Rectal smooth muscle tissue (tissue), 1 donor: ENCODE results near the gene NARS2.

Experiments
- H3K27ac ChIP-seq: one replicate; pipeline ENCODE4 v1.7.0; 2013; ENCODE audit warnings: low read depth, low read length, inconsistent platforms
- H3K27me3 ChIP-seq: one replicate; pipeline ENCODE4 v1.7.0; 2013; ENCODE audit warnings: low read length; ENCODE audit not compliant: control insufficient read depth, insufficient read depth
- H3K36me3 ChIP-seq: one replicate; pipeline ENCODE4 v1.7.0; 2013; ENCODE audit warnings: low read length; ENCODE audit not compliant: control insufficient read depth, insufficient read depth
- H3K4me1 ChIP-seq: one replicate; pipeline ENCODE4 v1.7.0; 2013; ENCODE audit warnings: low read length; ENCODE audit not compliant: control insufficient read depth, insufficient read depth
- H3K4me3 ChIP-seq: one replicate; pipeline ENCODE4 v1.7.0; 2013; ENCODE audit warnings: low read length
- H3K9ac ChIP-seq: one replicate; pipeline ENCODE4 v1.7.0; 2013; ENCODE audit warnings: low read length

Gene NARS2

DNA sequence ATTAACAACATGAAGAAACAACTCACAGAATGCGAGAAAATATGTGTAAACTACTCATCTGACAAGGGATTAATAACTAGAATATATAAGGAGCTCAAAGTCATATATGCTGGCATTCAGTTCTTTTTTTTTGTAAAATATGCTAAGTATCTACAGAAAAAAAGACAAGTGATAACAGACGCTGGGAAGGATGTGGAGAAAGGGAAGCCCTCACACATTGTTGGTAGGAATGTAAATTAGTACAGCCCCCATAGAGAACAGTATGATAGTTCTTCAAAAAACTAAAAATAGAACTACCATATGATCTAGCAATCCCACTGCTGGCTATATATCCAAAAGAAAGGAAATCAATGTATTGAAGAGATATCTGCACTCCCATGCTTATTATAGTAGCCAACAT, 170.9 kb downstream of the NARS2 start:
- Histone ChIP-seq H3K27me3 (no peaks in the 10 kb centered on the region), H3K9ac (no peak overlapping the region), H3K4me1 (no peaks in the 10 kb centered on the region), H3K27ac (no peak overlapping the region), H3K36me3 (no peaks in the 10 kb centered on the region), H3K4me3 (no peak overlapping the region)

DNA sequence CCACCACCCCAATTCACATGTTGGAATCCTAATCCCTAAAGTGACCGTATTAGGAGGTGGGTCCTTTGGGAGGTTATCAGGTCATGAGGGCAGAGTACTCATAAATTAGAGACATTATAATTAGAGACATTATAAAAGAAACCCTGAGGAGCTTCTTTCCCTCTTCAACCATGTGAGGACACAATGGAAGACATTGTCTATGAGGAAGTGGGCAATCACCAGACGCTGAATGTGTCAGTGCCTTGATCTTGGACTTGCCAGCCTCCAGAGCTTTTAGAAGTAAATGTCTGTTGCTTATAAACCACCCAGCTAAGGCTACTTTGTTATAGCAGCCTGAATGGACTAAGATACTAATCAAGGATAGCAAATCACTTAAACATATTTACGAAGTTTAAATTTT, 171.8 kb downstream of the NARS2 start:
- Histone ChIP-seq H3K27ac (no peak overlapping the region), H3K9ac (no peak overlapping the region), H3K36me3 (no peaks in the 10 kb centered on the region), H3K4me3 (no peak overlapping the region), H3K27me3 (no peaks in the 10 kb centered on the region), H3K4me1 (no peaks in the 10 kb centered on the region)

DNA sequence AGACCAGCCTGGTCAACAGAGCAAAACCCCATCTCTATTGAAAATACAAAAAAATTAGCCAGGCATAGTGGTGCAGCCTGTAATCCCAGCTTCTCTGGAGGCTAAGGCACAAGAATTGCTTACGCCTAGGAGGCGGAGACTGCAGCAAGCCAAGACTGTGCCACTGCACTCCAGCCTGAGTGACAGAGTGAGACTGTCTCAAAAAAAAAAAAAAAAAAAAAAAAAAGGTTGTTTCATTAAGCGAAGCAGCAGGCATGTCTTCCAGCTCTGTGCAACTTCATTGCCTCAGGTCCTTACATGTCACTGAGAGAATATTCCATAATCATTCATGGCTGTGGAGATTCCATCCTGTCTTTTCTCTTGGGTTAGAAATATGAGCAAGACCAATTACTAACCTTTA, 174.0 kb downstream of the NARS2 start:
- Histone ChIP-seq H3K27me3 (no peaks in the 10 kb centered on the region), H3K36me3 (no peaks in the 10 kb centered on the region), H3K27ac (no peak overlapping the region), H3K4me3 (no peak overlapping the region), H3K9ac (no peak overlapping the region), H3K4me1 (no peaks in the 10 kb centered on the region)

DNA sequence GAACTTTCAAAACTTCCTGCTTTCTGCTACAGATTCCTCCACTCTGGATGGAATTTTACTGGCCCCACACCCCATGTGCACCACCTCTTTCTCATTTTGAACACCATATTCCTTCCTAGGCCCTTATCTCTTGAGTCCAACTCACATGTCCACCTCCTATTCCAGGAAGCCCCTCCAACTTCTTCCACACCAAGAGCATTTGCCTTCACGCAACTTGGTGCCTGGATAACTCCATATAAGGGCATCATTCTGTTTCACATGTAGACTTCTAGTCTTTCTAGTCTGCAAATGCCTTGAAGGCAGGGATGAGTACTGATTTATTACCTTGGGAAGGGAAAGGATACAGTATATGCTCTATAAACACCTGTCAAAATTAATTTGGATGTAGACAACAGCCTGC, 174.5 kb downstream of the NARS2 start:
- no peaks in the 10 kb centered on the region for H3K27me3 ChIP-seq
- H3K4me3 ChIP-seq: no peak overlapping the region
- no peak overlapping the region for H3K9ac ChIP-seq
- H3K36me3 ChIP-seq: no peaks in the 10 kb centered on the region
- no peak overlapping the region for H3K27ac ChIP-seq
- no peaks in the 10 kb centered on the region for H3K4me1 ChIP-seq

DNA sequence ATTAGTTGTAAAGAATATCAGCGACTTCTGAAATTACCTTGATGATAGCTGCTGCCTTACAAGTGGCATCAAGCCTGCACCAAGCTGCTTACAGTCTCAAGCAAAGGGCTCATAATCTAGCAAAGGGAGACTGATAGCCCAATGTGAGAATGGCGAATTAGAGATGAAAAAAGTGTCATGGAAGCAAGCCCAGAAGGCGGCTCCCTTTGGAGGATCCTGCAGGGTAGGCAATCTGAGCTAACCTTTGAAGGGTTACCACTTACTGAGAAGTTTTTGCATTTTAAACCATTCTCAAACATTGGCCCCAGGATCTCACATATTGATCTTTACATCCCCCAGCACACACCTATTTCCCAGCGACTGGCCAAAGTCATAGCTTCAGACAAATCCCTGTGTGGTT, 175.5 kb downstream of the NARS2 start:
- Histone ChIP-seq H3K9ac (no peak overlapping the region), H3K36me3 (no peaks in the 10 kb centered on the region), H3K27me3 (no peaks in the 10 kb centered on the region), H3K4me1 (no peaks in the 10 kb centered on the region), H3K27ac (no peak overlapping the region), H3K4me3 (no peak overlapping the region)

DNA sequence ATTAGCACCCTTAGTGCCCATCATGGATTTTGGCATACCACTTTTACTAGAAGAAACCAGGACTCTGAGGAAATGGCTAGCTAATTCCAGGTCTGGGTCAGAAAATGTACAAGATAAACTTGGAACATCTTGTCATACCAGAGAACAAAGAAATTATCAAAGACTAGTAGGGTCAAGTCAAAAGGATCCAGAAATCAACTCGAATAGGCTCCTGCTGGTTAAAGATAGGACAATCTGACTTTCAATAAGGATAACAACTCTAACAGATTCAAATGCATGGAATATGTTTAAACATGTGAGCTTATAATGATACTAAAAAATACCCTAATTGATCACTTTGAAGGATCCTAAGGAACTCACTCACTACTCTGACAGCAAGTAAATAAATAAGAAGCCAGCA, 175.9 kb downstream of the NARS2 start:
- no peaks in the 10 kb centered on the region for H3K4me1 ChIP-seq
- H3K4me3 ChIP-seq: no peak overlapping the region
- no peak overlapping the region for H3K27ac ChIP-seq
- H3K36me3 ChIP-seq: no peaks in the 10 kb centered on the region
- H3K27me3 ChIP-seq: no peaks in the 10 kb centered on the region
- H3K9ac ChIP-seq: no peak overlapping the region

DNA sequence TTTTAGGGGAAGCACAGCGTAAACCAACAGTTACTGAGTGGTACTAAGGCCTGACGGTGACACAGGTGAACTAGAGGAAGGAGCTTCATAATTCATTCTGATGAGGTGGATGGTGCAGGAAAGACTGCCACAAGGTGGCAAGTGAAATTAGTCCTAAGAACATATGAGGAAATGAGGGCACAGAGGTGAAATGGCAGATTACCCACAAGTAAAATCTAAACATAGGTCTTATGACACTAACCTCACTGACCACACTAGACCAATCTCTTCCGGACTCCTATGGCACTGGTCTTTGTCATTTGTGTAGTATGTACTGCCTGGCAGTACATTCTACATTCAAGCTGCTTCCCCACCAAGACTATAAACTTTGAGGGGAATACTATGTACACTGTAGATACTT, 177.3 kb downstream of the NARS2 start:
- H3K36me3 ChIP-seq: no peaks in the 10 kb centered on the region
- no peaks in the 10 kb centered on the region for H3K4me1 ChIP-seq
- no peak overlapping the region for H3K27ac ChIP-seq
- H3K4me3 ChIP-seq: no peak overlapping the region
- no peak overlapping the region for H3K9ac ChIP-seq
- H3K27me3 ChIP-seq: no peaks in the 10 kb centered on the region

DNA sequence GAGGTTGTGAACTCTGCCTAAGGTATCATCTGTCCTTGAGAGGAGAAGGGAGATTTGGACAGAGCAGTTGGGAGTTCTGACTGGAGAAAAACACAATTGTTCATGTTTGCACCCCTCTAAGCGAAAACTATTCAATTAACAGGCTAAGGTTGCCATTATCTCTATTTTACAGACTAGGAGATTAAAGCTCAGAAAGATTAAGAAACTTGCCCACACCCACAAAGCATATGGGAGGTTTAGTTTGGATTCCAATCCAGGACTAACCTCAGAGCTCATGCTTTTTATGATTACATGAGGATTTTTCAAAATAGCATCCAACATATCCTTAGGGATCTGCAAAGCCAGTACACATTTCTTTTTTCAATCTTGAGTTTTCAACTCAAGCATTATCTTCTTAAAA, 179.1 kb downstream of the NARS2 start:
- Histone ChIP-seq H3K4me3 (no peak overlapping the region), H3K36me3 (no peaks in the 10 kb centered on the region), H3K27ac (no peak overlapping the region), H3K27me3 (no peaks in the 10 kb centered on the region), H3K4me1 (no peaks in the 10 kb centered on the region), H3K9ac (no peak overlapping the region)

DNA sequence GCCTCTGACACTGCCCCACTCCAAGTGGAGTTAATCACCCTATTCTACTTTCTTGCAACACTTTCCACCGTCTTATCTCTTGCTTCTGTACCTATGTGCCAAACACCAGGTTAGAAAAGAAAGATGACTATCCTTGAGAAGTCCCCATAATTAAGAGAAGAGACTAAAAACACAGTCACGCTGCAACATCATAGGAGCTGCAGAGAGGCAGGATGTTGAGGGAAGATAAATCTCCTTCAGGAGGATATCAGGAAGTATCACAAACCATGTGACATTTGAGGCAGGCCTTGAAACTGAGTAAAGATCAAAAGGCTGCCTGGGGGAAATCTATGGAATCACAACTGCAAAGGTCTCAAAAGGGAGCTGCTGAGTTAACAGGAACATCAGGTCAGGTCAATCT, 181.8 kb downstream of the NARS2 start:
- Histone ChIP-seq H3K36me3 (no peaks in the 10 kb centered on the region), H3K27me3 (no peaks in the 10 kb centered on the region), H3K4me1 (no peaks in the 10 kb centered on the region)

DNA sequence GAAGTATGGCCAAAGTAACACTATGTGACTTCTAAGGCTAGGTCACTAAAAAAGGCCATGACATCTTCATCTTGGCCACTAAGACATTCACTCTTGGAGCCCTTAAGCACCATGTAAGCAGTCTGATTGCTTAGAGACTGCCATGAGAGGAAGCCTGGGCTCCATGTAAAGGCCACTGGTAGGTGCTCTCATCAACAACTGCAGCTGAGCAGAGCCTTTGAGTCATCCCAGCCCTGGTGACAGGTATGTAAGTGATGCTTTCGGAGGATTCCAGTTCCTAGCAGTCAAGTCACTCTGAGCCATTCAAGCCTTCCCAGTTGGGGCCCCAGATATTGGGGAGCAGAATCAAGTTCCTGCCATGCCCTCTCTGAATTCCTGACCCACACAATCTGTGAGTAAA, 183.2 kb downstream of the NARS2 start:
- Histone ChIP-seq H3K9ac (no peak overlapping the region), H3K4me3 (no peak overlapping the region), H3K4me1 (no peaks in the 10 kb centered on the region), H3K36me3 (no peaks in the 10 kb centered on the region), H3K27me3 (no peaks in the 10 kb centered on the region), H3K27ac (no peak overlapping the region)

More for the DNA sequence above, 181.8 kb downstream of the NARS2 start:
- H3K27ac ChIP-seq: no peak overlapping the region
- no peak overlapping the region for H3K9ac ChIP-seq
- H3K4me3 ChIP-seq: no peak overlapping the region

DNA sequence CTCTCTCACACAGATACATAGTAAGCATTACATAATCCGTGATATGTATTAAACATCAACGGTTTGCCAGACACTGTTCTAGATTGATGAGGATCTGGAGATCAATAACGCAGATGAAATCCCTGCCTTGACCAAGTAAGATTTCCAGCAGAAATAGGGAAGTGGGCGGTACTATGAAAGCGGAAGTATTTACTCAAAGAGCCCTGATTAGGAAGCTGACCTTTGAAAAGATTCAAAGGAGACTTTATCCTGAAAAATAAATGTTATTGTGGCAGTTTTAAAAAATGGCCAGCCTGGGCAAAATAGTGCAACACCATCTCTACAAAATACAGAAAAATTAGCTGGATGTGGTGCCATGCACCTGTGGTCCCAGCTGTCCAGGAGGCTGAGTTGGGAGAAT, 183.9 kb downstream of the NARS2 start:
- Histone ChIP-seq H3K27ac (no peak overlapping the region), H3K36me3 (no peaks in the 10 kb centered on the region), H3K4me1 (no peaks in the 10 kb centered on the region), H3K9ac (no peak overlapping the region), H3K27me3 (no peaks in the 10 kb centered on the region), H3K4me3 (no peak overlapping the region)

DNA sequence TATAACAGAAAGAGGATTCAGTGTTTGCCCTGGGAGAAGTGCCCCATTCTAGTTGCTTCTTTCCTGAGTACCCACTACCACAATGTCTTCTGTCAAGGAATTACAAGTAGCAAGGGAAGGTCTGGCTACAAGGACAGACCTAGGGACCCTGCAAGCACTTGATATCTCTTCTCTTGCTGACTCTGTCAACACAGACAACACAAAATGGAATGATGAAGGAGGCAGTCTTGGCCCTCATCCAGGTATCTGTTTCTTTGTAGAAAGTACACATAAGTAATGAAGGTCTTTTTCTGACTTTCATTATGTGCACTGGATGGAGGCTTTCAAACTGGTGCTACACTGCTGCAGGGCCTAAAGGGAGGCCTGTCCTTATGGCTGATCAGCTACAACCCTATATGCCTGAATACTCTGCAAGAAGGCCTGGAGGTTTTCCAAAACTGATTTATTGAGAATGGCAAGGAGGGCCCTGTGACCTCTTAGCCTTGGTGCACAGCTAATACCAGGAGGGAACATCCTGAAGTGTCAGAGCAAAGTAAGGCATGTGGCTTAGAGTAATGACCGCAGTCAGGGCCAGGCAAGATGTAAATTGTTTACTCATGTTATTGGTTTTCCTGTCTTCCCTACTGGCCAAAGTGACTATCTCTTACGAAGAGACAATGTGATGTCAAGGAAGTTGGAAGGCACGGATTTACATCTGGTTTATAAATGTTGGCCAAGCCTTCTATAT, 188.3 kb downstream of the NARS2 start:
- Histone ChIP-seq H3K9ac (no peak overlapping the region), H3K4me1 (no peaks in the 10 kb centered on the region), H3K27ac (no peak overlapping the region), H3K36me3 (no peaks in the 10 kb centered on the region), H3K27me3 (no peaks in the 10 kb centered on the region), H3K4me3 (no peak overlapping the region)
